ENCODE results near the gene SEPTIN2. TPM values are rescaled to one million over a fixed set of nuclear protein-coding genes. Genes with fewer than 3 reads are reported as not detected.

The SEPTIN2 gene
- total RNA-seq, 1 donor from 2014 or later: 552 TPM

GRCh38 chr2:241289053-241289452 is 26.7 kb upstream of the SEPTIN2 start:
- H3K4me2 ChIP-seq (ENCODE audit: low read length): no peak overlapping the region
- Mint-ChIP-seq H3K9me3 (ENCODE audit: unreplicated experiment) (no peaks in the 10 kb centered on the region), H3K36me3 (ENCODE audit: low read depth, unreplicated experiment) (peaks cover 9% of the 10 kb centered on the region), H3K4me3 (ENCODE audit: unreplicated experiment) (no peak overlapping the region), H3K4me1 (ENCODE audit: low read depth, unreplicated experiment) (peaks cover 6% of the 10 kb centered on the region), H3K27ac (ENCODE audit: unreplicated experiment) (no peak overlapping the region), H3K27me3 (ENCODE audit: low read depth, unreplicated experiment) (no peaks in the 10 kb centered on the region)
- no peaks in the 10 kb centered on the region for H3K4me1 ChIP-seq (ENCODE audit: insufficient read depth, low read length)
- no peak overlapping the region for H3K4me3 ChIP-seq (ENCODE audit: insufficient read depth, low read depth, low read length)
- FAIRE-seq (no peak), DNase-seq (ENCODE audit: low read depth) (no peak)
- TF ChIP-seq EZH2 (IDR thresholded peaks at IDR 0.05; ENCODE audit: insufficient read depth, low read length): no peak
- TF ChIP-seq, protein P1, sequence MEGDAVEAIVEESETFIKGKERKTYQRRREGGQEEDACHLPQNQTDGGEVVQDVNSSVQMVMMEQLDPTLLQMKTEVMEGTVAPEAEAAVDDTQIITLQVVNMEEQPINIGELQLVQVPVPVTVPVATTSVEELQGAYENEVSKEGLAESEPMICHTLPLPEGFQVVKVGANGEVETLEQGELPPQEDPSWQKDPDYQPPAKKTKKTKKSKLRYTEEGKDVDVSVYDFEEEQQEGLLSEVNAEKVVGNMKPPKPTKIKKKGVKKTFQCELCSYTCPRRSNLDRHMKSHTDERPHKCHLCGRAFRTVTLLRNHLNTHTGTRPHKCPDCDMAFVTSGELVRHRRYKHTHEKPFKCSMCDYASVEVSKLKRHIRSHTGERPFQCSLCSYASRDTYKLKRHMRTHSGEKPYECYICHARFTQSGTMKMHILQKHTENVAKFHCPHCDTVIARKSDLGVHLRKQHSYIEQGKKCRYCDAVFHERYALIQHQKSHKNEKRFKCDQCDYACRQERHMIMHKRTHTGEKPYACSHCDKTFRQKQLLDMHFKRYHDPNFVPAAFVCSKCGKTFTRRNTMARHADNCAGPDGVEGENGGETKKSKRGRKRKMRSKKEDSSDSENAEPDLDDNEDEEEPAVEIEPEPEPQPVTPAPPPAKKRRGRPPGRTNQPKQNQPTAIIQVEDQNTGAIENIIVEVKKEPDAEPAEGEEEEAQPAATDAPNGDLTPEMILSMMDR (IDR thresholded peaks at IDR 0.05; ENCODE audit: insufficient read depth, low read depth, low read length): no peak
- no peak overlapping the region for H2AFZ ChIP-seq (ENCODE audit: low read depth, low read length)
- H3K9me3 ChIP-seq (ENCODE audit: insufficient read depth, low read depth, low read length): no peaks in the 10 kb centered on the region
- H3K79me2 ChIP-seq (ENCODE audit: insufficient read depth, low read length): peaks cover 100% of the 10 kb centered on the region
- H3K27ac ChIP-seq (ENCODE audit: low read depth, low read length): no peak overlapping the region
- no peak overlapping the region for H3K9ac ChIP-seq (ENCODE audit: low read length)
- no peaks in the 10 kb centered on the region for H3K27me3 ChIP-seq (ENCODE audit: insufficient read depth, low read length)
- H3K36me3 ChIP-seq (ENCODE audit: insufficient read depth, low read length): peaks cover 5% of the 10 kb centered on the region
- H4K20me1 ChIP-seq (ENCODE audit: insufficient read depth, low read length): peaks cover 91% of the 10 kb centered on the region

DNA sequence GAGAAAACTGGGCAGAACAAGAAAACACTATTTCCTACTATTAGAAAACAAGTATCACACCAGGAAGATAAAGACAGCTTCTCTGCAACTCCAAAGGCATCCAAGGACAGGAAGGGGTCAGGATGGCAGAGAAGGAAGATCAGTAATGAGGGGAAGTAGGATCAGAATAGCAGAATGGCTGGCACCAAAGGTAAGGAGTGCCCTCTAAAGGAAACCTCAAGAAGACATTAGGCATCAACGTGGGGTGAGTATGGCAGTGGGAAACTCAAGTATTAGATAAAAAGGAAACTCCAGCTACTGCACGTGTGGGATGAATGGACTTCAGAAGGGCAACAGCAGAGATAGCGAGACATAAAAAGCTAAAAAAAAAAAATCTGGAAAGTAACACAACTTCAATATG is 26.1 kb upstream of the SEPTIN2 start:
- Histone ChIP-seq H3K27ac (ENCODE audit: low read depth, low read length) (no peak overlapping the region), H3K27me3 (ENCODE audit: insufficient read depth, low read length) (no peaks in the 10 kb centered on the region), H3K79me2 (ENCODE audit: insufficient read depth, low read length) (peaks cover 100% of the 10 kb centered on the region), H3K4me2 (ENCODE audit: low read length) (no peak overlapping the region), H4K20me1 (ENCODE audit: insufficient read depth, low read length) (peaks cover 91% of the 10 kb centered on the region), H2AFZ (ENCODE audit: low read depth, low read length) (no peak overlapping the region), H3K36me3 (ENCODE audit: insufficient read depth, low read length) (peaks cover 5% of the 10 kb centered on the region), H3K9me3 (ENCODE audit: insufficient read depth, low read depth, low read length) (no peaks in the 10 kb centered on the region), H3K4me3 (ENCODE audit: insufficient read depth, low read depth, low read length) (no peak overlapping the region), H3K4me1 (ENCODE audit: insufficient read depth, low read length) (no peaks in the 10 kb centered on the region), H3K9ac (ENCODE audit: low read length) (no peak overlapping the region)
- H3K4me3 Mint-ChIP-seq (ENCODE audit: unreplicated experiment): no peak overlapping the region
- peaks cover 6% of the 10 kb centered on the region for H3K4me1 Mint-ChIP-seq (ENCODE audit: low read depth, unreplicated experiment)
- H3K9me3 Mint-ChIP-seq (ENCODE audit: unreplicated experiment): no peaks in the 10 kb centered on the region
- DNase-seq (ENCODE audit: low read depth) (no peak), FAIRE-seq (no peak)
- H3K27me3 Mint-ChIP-seq (ENCODE audit: low read depth, unreplicated experiment): no peaks in the 10 kb centered on the region
- no peak overlapping the region for H3K27ac Mint-ChIP-seq (ENCODE audit: unreplicated experiment)
- peaks cover 6% of the 10 kb centered on the region for H3K36me3 Mint-ChIP-seq (ENCODE audit: low read depth, unreplicated experiment)
- no peak for TF ChIP-seq EZH2 (IDR thresholded peaks at IDR 0.05; ENCODE audit: insufficient read depth, low read length)
- TF ChIP-seq, protein P1 (IDR thresholded peaks at IDR 0.05; ENCODE audit: insufficient read depth, low read depth, low read length): no peak

GRCh38 chr2:241291153-241291552 is 24.6 kb upstream of the SEPTIN2 start:
- Mint-ChIP-seq H3K9me3 (ENCODE audit: unreplicated experiment) (no peaks in the 10 kb centered on the region), H3K27ac (ENCODE audit: unreplicated experiment) (no peak overlapping the region), H3K4me1 (ENCODE audit: low read depth, unreplicated experiment) (peaks cover 4% of the 10 kb centered on the region), H3K4me3 (ENCODE audit: unreplicated experiment) (no peak overlapping the region), H3K27me3 (ENCODE audit: low read depth, unreplicated experiment) (no peaks in the 10 kb centered on the region), H3K36me3 (ENCODE audit: low read depth, unreplicated experiment) (peaks cover 6% of the 10 kb centered on the region)
- no peaks in the 10 kb centered on the region for H3K4me1 ChIP-seq (ENCODE audit: insufficient read depth, low read length)
- TF ChIP-seq, protein P1 (IDR thresholded peaks at IDR 0.05; ENCODE audit: insufficient read depth, low read depth, low read length): no peak
- TF ChIP-seq EZH2 (IDR thresholded peaks at IDR 0.05; ENCODE audit: insufficient read depth, low read length): no peak
- peaks cover 93% of the 10 kb centered on the region for H4K20me1 ChIP-seq (ENCODE audit: insufficient read depth, low read length)
- no peaks in the 10 kb centered on the region for H3K27me3 ChIP-seq (ENCODE audit: insufficient read depth, low read length)
- FAIRE-seq (no peak), DNase-seq (ENCODE audit: low read depth) (no peak)
- peaks cover 99% of the 10 kb centered on the region for H3K79me2 ChIP-seq (ENCODE audit: insufficient read depth, low read length)
- H3K4me2 ChIP-seq (ENCODE audit: low read length): no peak overlapping the region
- H3K4me3 ChIP-seq (ENCODE audit: insufficient read depth, low read depth, low read length): no peak overlapping the region
- H2AFZ ChIP-seq (ENCODE audit: low read depth, low read length): no peak overlapping the region
- H3K9me3 ChIP-seq (ENCODE audit: insufficient read depth, low read depth, low read length): no peaks in the 10 kb centered on the region
- no peaks in the 10 kb centered on the region for H3K36me3 ChIP-seq (ENCODE audit: insufficient read depth, low read length)
- no peak overlapping the region for H3K27ac ChIP-seq (ENCODE audit: low read depth, low read length)
- no peak overlapping the region for H3K9ac ChIP-seq (ENCODE audit: low read length)

Data from astrocyte (in vitro differentiated cells and primary cell).